HuH-7.5 (cell line): ENCODE data around the gene CADM3.

Source experiments
- DNase-seq: peaks from one replicate; pipeline ENCODE4 v3.0.0; 2011; ENCODE audit warnings: low spot score

Gene CADM3, protein sequence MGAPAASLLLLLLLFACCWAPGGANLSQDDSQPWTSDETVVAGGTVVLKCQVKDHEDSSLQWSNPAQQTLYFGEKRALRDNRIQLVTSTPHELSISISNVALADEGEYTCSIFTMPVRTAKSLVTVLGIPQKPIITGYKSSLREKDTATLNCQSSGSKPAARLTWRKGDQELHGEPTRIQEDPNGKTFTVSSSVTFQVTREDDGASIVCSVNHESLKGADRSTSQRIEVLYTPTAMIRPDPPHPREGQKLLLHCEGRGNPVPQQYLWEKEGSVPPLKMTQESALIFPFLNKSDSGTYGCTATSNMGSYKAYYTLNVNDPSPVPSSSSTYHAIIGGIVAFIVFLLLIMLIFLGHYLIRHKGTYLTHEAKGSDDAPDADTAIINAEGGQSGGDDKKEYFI

DNA sequence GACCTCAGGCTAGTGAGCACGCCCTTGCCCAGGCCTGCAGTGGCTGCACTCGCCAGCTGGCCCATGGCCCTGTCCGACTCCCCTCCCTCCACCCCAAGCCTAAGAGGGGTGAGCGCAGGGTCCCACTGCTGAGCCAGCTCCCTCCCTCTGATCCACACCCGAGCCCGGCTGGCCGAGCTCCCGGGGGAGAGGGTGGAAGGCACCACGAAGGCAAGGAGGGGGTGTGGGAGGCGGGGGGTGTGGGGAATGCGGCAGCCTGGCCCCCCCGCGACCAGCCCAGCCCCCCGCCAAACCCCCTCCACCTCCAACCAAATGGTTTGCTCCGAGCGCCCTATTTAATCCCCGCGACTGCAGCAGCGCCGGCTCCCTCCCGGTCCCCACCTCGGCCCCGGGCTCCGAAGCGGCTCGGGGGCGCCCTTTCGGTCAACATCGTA, at the start of gene CADM3:
TSS of gene CADM3 (plus strand) at position 362 of the 434 bp plus-strand sequence. CDS start 151 bp downstream, outside the sequence.
- no peak for DNase-seq

DNA sequence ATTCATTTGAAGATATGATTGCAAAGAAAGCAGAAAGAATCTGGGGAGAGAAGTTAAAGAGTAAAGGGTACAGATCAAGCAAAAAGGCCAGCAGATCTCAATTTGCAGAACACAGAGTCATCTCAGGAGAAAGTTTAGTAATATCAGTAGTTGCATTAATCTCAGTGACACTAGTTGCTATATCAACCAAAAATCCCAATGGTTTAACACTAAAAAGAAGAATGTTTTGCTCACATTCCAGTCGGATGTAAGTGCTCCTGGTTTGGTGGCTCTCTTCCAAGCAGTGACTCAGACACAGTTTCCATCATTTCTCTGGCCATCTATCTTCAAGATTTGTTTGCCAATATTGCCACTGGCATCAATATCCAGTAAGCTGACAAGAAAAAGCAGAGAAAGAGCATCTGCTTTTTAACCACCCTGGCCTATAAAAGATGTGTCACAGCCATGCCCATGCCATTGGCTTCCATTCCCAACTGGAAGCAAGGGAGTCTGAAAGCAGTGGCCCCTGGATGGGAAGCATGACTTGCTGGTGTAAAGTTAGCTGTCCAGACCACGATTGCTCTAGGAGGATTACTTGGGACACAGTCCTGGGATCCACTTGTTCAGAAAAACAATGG, 49.3 kb upstream of the CADM3 start:
- DNase-seq, result no peak

DNA sequence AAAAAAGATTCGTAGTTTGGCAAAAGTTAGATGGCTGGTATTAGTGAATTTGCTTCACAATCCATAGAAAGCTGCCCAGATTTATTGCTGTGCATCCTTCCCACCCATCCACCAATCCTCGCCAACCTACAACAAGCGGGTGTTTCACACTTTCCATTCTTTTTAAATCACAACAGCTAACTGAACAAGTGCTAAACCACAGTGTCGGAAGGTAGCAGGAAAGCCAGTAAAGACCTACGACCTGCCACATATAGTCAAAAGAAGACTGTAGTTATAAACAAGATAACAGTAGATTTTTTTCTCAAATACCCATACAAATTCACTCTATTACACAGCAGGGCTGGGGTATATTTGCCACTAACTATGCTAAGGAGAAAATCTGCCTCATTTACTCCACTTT, 47.8 kb upstream of the CADM3 start:
- no peak for DNase-seq

DNA sequence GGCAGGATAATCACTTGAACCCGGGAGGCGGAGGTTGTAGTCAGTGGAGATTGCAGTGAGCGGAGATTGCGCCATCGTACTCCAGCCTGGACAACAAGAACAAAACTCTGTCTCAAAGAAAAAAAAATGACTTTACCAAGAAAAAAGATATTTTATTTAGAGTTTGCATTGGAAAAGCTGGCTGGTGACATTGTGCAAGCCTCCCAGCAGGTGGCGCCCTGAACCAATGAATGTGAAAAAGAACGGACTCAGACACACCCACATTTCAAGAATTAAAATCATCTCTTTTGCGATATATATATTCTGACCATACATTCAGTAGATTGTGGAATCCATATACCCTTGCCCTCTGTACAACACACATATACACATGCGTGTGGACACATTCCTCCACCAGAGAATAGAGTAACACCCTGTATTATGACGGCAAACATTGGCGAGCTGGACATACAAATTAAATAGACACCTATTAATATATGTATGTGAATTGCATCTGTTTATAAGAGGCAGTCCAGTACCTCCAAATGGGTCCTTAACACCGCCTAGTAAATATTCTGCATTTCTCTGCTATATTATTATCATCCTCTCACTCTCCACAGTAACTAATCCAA, 39.0 kb upstream of the CADM3 start:
- peak; percentile 6 for DNase-seq

DNA sequence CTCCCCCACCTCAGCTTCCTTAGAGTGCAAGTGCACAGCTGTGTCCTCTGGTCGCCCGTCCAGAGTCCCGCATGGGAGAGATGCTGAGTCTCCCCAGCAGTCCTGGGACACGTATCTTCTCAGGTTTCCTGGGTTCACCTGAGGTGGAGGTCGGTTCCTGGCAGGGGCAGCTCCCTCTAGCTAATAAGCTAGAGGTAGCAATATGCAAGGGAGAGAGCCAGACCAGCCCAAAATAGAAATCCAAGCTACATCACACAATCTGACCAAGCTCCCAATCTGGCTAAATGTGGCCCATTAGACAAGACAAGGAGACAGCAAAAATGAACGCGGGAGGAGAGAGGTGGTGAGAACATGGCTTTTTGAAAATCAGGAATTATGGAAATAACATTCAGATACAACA, 30.9 kb upstream of the CADM3 start:
- DNase-seq, result no peak

DNA sequence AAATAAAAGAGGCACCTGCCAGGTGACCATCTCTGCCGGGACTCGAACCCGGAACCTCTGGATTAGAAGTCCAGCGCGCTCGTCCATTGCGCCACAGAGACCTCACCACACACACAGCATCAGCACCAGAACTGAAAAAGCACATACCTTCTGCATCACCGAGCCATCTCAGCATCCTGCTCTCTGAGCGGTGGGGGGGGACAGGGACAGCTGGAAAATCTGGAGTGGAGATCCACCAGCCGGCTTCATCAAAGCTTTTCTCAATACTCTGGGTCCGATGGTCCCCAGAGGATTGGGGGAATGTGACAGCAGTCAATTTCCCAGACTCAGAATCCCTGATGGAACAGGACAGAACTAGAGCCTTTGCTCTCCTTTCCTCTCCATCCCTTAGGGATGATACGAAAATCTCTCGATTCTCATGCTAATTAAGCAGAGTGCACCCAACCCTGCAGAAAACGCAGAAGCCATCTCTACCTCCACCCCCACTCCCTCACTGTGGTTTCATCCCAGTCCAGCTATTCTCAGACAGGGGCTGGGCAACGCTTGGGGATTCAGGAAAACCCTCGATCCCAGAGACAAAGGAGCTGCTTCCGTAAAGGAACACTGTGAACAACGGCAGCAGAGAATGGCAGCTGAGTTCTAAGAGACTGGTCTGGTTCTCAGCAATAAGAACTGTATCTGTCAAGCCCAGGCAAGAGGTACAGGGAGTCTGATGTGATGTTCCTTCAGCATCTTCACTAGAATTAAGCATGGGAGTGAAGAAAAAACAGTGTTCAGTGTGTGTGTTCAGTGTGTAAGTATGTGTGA, 29.6 kb upstream of the CADM3 start:
- DNase-seq, result no peak

DNA sequence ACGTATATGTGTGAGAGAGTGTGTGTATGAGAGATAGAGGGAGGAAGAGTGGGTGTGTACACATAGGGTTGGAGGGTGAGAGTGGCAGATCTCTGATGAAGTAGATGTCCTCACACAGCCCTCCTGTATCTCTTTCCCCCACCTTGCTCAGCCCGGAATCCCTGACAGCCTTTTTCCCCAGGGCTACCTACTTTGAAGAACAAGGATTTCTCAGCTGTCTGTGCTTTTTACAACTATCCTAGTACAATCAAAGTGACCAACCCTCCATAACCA, 29.1 kb upstream of the CADM3 start:
- no peak for DNase-seq

DNA sequence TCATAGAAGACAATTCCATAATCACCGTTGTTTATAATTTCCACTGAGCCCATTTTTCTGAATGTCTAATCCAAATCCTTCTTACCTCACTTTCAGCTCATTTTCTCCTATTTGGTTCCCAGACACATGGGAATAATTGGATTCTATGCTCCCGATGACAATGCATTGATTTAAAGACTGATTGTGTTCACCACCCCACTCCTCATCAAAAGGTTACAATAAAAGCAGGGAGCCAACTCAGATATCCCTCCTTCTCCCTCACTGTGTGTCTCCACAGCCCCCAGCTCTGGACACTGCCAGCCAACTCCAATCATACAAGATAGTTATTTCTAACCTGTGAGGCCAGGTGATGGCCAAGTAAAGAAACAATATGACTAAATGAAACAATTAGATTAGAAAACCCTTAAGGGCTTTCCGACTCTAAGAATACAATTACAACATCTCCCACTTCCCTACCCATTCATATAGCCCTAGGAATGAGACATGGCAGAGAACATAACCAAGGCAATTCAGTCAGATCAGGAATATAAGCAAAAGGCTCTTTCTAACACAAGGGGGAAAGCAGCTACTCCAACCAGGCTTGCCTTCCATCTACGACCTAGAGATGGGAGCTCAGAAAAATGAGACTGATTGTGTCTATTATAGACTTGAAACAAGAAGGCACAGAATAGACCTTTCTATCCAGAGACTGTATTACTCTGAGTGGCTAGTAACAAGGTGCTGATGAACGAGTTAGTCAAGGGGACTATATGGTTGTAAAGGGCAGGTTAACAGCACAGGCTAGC, 28.5 kb upstream of the CADM3 start:
- no peak for DNase-seq

DNA sequence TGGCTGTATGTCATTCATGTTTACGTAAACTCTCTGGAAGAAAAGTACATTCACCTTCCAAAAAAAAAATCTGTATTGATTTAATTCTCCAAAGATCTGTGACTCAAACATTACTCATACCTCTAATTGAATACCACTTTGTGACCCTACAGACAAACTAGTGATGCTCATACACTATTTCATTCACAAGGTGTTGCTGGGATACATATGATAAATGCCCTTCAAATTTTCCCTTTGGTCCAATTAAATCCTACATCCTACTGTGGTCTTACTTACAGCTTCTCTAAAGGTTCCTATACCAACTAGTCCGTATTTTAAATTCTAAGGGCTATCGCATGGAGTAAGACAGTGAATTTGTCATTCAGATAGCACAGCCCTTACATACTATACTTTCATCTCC, 26.8 kb upstream of the CADM3 start:
- no peak for DNase-seq

DNA sequence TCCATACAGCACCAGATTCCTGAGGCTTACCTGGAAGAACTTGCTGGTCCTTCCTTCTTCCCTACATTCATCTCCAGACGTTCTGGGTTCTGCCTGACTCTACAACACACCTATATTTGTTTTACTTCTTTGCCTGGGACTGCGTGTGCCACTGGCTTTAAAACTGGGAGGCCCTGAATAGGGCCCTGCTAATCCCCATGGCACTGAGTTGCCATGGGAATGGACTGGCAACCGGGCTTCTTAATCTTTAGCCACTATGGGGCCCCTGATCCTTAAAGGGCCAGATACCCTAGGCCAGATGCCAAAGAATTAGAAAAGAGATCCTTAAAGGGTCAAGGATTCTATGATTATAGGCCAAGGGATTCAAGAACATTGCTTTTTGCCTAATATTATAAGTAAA, 24.4 kb upstream of the CADM3 start:
- no peak for DNase-seq

DNA sequence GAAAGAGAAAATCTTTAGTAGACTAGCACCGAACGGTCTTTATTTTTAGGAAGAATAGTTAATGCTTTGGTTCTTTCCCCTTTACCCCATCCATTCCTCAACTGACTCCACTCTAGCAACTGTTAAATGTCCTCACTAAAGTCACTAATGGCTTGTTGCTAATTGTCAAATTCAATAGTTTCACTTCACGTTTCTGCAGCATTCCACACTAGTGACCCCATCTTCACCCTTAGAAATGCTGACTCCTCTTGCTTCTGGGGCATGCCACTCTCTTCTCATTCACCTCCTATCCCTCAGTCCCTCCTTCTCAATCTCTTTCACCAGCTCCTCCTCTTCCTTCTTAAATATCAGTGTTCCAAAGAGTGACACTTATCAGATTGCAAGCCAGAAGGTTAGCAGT, 19.4 kb upstream of the CADM3 start:
- no peak for DNase-seq

DNA sequence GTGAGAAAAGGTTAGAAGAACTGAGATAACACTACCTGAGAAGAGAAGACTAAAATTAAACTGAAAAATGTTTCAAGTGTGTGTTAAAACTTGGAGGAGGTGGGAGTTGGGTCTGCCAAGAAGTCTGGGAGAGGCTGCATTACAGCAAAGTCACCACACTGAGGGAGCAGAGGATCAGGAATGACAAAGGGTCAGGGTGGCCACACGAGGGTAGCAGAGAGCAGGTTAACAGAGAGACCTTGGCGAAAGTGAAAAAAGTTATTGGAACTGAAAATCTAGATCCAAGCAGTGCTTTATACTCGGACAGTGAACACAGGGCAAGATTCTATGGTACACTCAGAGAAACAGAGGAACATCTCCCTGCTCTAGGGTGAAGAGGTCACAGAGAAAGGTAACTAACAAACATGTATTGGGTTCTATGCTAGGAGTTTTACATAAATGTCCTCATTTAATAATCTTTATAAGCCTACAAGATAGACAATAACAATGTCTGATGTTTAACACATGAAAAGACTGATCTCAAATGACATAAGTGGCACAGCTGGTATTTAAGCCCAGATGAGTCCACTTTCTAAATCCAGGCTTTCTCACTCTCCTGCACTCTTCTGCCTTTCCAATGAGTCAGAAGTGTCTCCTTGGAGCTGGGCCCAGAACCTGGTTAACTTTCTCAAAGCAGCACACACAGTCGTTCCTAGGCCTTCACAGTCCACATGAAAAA, 10.3 kb upstream of the CADM3 start:
- DNase-seq, result peak; percentile 25

DNA sequence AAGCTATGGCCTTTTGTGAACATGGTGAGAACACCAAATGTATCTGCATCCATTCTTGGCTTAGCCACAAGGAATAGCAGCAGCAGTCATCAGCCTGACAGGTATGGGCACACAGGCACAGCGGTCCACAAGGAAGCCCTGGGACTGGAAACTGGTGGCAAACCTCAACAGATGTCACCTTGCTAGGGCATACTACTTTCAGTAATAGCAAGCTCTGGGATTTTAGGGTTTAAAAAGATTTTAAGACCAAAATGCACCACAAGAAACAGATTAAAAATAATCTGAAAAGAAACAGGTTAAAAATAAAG, 9.7 kb upstream of the CADM3 start:
- no peak for DNase-seq

DNA sequence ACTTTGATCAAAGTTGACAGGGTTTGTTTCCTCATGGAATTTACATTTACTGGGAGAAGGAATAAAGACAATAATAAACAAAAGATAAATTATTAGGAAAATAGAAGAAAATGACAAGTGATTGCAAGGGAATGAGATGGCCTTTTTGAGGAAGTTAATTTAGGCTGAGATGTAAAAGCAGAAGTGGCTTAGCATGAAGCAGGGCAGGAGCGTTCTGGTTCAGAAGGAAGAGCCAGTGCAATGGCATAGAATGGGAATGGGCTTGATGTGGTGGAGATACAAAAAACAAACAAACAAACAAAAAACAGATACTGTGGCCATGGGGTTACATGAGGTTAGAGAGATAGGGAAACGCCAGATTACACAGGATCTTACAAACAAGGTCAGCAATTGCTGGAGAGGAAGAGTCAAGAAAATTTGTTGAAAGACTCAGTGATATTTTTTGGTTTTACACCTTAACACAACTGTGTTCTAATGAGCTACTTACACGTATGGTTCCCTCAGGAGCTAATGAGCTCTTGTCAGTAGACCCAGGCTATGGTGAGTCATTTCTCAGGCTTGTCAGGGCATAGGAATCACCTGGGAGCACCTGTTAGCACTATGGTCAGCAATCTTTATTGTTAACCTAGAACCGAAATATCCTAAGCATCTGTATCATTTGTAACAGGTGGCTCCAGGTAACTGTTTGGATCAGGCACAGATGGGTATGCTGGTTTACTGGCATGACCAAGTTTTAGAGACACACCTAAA, 8.7 kb upstream of the CADM3 start:
- no peak for DNase-seq

DNA sequence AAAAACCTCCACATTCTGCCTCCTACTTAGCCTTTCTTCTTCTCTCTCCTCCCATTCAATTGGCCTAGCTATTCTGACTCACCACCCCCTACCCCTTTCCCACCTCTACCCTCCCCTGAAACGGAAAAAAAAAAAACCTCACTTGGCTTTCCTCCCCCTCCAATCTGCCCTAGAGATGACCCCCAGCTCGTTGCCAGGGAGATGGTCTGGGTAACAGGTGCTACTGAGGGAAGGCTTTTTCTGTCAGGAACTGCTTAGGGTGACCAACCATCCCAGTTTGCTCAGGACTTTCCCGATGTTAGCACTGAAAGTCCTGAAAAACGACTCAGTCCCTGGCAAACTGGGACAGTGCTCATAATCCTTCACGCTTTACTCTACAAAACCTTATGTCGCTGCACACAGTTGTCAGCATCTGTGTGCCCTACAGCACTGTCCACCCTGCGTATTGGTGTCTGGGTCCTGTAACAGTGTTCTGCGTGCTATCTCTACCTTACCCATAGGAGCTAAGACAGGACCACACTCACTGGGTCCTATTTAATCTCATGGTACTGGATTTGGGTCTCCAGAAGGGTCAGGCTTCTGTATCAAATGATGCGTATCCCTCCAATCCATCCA, 7.7 kb upstream of the CADM3 start:
- no peak for DNase-seq

DNA sequence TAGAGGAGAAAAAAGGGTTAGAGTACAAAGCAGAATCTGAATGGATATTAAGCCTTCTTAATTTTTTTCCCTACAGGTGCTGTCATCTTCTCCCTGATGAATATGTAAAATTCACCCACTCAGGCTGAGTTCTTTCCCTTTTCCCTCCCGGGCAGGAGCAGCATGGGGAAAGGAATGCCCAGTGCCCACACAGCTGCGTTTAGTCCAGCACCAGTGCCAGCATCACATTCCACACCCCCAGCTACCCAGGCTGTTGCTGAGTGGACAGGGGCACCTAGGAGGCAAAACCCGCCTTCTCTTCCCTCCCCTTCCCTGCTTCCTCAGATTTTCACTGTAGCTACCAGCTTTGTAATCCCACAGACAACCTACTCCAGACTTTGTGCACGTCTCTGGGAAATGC, 3.4 kb upstream of the CADM3 start:
- DNase-seq, result no peak

DNA sequence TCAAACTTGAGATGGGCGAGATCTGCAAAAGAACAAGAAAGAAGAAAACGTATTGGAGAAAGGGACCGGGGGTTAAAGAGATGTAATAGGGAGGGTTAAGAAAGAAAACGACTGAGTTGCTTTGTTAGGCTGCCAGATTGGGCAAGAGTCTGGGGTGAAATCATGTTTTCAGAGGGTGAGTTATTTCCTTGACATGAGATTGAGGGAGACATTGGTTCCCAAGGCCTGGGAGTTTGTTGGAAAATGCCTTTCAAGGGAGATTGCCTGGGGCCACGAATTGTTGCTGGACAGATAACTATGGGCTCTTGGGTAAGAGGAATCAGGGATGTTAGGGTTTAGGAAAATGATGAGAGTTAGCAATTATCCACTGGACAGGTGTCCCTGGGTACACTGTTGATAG, 776 bp upstream of the CADM3 start:
- DNase-seq, result no peak

DNA sequence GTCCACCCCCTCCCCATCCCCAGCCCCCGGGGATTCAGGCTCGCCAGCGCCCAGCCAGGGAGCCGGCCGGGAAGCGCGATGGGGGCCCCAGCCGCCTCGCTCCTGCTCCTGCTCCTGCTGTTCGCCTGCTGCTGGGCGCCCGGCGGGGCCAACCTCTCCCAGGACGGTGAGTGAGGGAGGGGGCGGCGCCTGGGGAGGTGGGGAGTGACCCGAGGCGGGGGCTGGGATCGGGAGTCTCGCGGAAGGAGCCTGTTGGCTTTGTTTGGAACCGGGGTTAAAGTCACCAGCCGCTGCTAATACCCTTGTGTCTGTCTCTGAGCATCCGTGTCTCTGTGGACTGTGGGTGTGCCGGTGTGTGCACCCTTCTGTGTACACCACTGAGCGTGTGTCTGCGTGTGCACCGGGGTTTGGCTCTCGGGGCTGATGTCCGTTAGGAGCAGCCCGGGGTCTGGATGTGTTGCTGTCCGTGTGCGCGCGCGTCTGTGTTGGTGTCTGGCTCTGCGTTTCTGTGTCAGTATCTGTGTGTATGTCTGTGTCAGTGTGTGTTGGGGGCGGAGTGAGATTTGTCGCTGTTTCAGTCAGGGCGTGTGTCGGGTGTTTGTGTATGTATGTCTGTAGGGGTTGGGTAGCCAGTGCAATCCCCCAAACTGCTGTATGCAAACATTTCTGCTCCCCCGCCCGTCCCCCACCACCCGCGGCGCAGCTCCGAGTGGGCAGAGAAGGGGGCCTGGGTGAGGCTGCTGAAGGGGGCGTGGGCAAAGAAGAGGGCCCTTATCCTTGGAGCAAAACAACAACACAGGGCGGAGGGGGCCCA, 480 bp downstream of the CADM3 start:
- no peak for DNase-seq

DNA sequence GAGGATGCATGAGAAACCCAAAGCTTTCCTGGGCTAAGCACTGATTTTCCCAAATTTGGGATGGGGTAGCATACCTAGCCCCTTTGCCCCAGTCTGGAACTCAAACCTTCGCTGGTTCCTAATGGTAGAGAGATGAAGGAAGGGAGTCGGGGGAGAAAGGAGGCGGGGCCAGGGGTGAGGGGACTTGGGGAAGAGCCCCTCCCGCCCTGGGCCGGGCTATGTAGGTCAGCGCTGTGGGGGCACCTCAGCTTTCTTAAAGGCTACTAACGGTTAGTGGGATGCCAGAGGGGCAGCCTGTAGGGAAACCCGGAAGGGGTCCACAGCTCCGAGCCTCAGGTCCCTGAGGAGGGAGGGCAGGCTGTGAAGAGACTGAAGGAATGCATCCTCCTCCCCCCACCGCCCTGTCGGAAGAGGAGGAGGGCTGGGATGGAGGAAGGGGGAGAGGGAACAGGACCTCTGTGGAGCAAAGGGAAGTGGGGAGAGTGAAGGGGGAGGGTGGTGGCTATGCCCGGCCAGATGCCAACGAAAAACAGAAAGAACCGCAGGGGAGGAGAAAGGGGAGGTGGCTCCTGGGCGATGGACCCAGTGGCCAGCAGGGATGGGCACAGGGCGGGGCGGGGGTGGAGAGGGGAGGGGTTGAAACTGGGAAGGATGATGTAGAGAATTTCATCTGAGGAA, 1.3 kb downstream of the CADM3 start:
- no peak for DNase-seq
